Stomach (tissue), 9 donors: Measurements from ENCODE around the gene ADAMTS12. TPM values are rescaled to one million over a fixed set of nuclear protein-coding genes. Genes with fewer than 3 reads are reported as not detected.

ENCODE experiments used
- DNase-seq, 2 donors: peaks; one replicate each; pipeline versions ENCODE4 v3.0.0 to v3.0.0-alpha.2; 2013 to 2019
- H3K27ac ChIP-seq, 5 donors: fragments of 200-600 bp in 4 of 5; sonication (generic) in 4 of 5; one replicate each; pipeline ENCODE4 v1.5.1; 2013 to 2019; ENCODE audit warnings: mild to moderate bottlenecking in 1 of 5, moderate library complexity in 1 of 5
- H3K27me3 ChIP-seq, 3 donors: fragments of 200-600 bp; sonication (generic); one replicate each; pipeline ENCODE4 v1.5.1; 2017 to 2019; ENCODE audit warnings: mixed run types in 1 of 3
- H3K36me3 ChIP-seq, 4 donors: fragments of 200-600 bp; sonication (generic); 1 replicate in 3 of 4; 2 replicates in 1 of 4; pipeline ENCODE4 v1.5.1; 2016 to 2019
- H3K4me1 ChIP-seq, 4 donors: fragments of 200-600 bp; sonication (generic); one replicate each; pipeline ENCODE4 v1.5.1; 2016 to 2019
- H3K4me3 ChIP-seq, 4 donors: fragments of 200-600 bp; sonication (generic) in 3 of 4; one replicate each; pipeline ENCODE4 v1.5.1; 2016 to 2019; ENCODE audit warnings: mild to moderate bottlenecking in 1 of 4
- H3K9me3 ChIP-seq, 4 donors: fragments of 200-600 bp; sonication (generic); one replicate each; pipeline ENCODE4 v1.5.1; 2016 to 2019
- CTCF ChIP-seq, 7 experiments: fragments of 450-650 bp in 4 of 7; fragments of 200-600 bp in 3 of 7; sonication (generic) in 3 of 7; IDR thresholded peaks; one replicate each; pipeline ENCODE4 v1.5.1; 2016 to 2019; ENCODE audit warnings: antibody characterized with exemption in 7 of 7, control low read depth in 2 of 7, mild to moderate bottlenecking in 1 of 7
- EP300 ChIP-seq: sonication (generic); formaldehyde crosslinking; IDR thresholded peaks from one replicate; pipeline ENCODE4 v1.6.1; 2017; ENCODE audit warnings: antibody characterized with exemption
- POLR2A ChIP-seq, 4 donors: fragments of 450-650 bp; IDR thresholded peaks; one replicate each; pipeline ENCODE4 v1.6.1; 2016; ENCODE audit warnings: antibody characterized with exemption in 4 of 4, control low read depth in 2 of 4, mild to moderate bottlenecking in 1 of 4, moderate library complexity in 1 of 4
- POLR2AphosphoS5 ChIP-seq, 3 donors: sonication (generic); formaldehyde crosslinking; IDR thresholded peaks; one replicate each; pipeline ENCODE4 v1.6.1; 2016; ENCODE audit warnings: antibody characterized with exemption in 3 of 3
- WGBS, 5 donors: extraction: QIAGEN DNeasy Blood & Tissue Kit in 3 of 5; methylation state at CpG; one replicate each; pipeline versions ENCODE4 v1.1.5 to v1.1.7; 2013 to 2018; 5-methylcytosine and 5-hydroxymethylcytosine counted together
- intact Hi-C: fragments of 100-400 bp; cut with DNase I; formaldehyde crosslinking; loops from one replicate; pipeline ENCODE4 v1.15.1; 2023; ENCODE audit warnings: low total_unique reads
- polyA plus RNA-seq, 3 donors: library from polyadenylated mRNA; stranded (reverse); fragments of 200-250 nt; gene quantifications; one replicate each; pipeline ENCODE4 v1.2.3, GENCODE V29; 2013
- total RNA-seq, 5 donors: library from RNA; depleted of rRNA; stranded (reverse); fragments of >200 nt; gene quantifications; one replicate each; pipeline versions ENCODE4 v1.1.0 to v1.2.3, GENCODE V29; 2014 to 2016
- donor health status: healthy with polysubstance abuse.
- donor health status: Bipolar disorder and iron deficiency.
- donor health status: healthy.

The ADAMTS12 gene
- total and polyA plus RNA-seq, 8 donors, result 0.14 to 17.1 (median 0.62) TPM; not detected in 1

GRCh38 chr5:33817301-33817700 lies 74.5 kb downstream of the ADAMTS12 start:
- no peak for DNase-seq
- TF ChIP-seq CTCF (IDR thresholded peaks at IDR 0.05) (no peak), POLR2AphosphoS5 (IDR thresholded peaks at IDR 0.05) (no peak), POLR2A (IDR thresholded peaks at IDR 0.05) (no peak), EP300 (no peak)
- Histone ChIP-seq H3K4me3 (no peak overlapping the region), H3K4me1 (no peaks in the 10 kb centered on the region), H3K27ac (no peak overlapping the region), H3K27me3 (no peaks in the 10 kb centered on the region), H3K9me3 (peaks cover 0 to 4% (median 0%) of the 10 kb centered on the region in 4 donors), H3K36me3 (no peaks in the 10 kb centered on the region)
- intact Hi-C loops, result no loop called here

- WGBS, 5 donors, result 14 to 35% (median 23%) methylated on average over 1 of the region's 1 CpG
Measured at GRCh38 chr5:33816791-33817190, 75.0 kb downstream of the ADAMTS12 start.

GRCh38 chr5:33812746-33813145 lies 79.0 kb downstream of the ADAMTS12 start:
- Histone ChIP-seq H3K4me1 (no peaks in the 10 kb centered on the region), H3K9me3 (no peaks in the 10 kb centered on the region), H3K4me3 (no peak overlapping the region), H3K36me3 (no peaks in the 10 kb centered on the region), H3K27me3 (no peaks in the 10 kb centered on the region), H3K27ac (no peak overlapping the region)
- no peak for DNase-seq
- WGBS, 5 donors, result 69 to 96% (median 91%) methylated on average over 4 of the region's 4 CpGs
- TF ChIP-seq CTCF (IDR thresholded peaks at IDR 0.05), result no peak
- intact Hi-C loops, result no loop called here

More at GRCh38 chr5:33816791-33817190, 75.0 kb downstream of the ADAMTS12 start:
- Histone ChIP-seq H3K4me1 (no peaks in the 10 kb centered on the region), H3K9me3 (peaks cover 0 to 4% (median 0%) of the 10 kb centered on the region in 4 donors), H3K27ac (no peak overlapping the region), H3K36me3 (no peaks in the 10 kb centered on the region), H3K4me3 (no peak overlapping the region), H3K27me3 (no peaks in the 10 kb centered on the region)
- no peak for TF ChIP-seq EP300
- TF ChIP-seq CTCF (IDR thresholded peaks at IDR 0.05), result no peak
- TF ChIP-seq POLR2A (IDR thresholded peaks at IDR 0.05), result no peak
- intact Hi-C loops, result no loop called here
- no peak for DNase-seq

- Histone ChIP-seq H3K36me3 (no peaks in the 10 kb centered on the region), H3K4me3 (no peak overlapping the region), H3K27me3 (no peaks in the 10 kb centered on the region), H3K4me1 (no peaks in the 10 kb centered on the region), H3K9me3 (no peaks in the 10 kb centered on the region), H3K27ac (peak overlapping the region in 2 of 5 donors; percentile 14 to 35)
- intact Hi-C loops, result no loop called here
- WGBS, 5 donors, result 62 to 83% (median 74%) methylated on average over 3 of the region's 3 CpGs
- TF ChIP-seq EP300 (no peak), POLR2A (IDR thresholded peaks at IDR 0.05) (no peak), CTCF (IDR thresholded peaks at IDR 0.05) (no peak), POLR2AphosphoS5 (IDR thresholded peaks at IDR 0.05) (no peak)
- DNase-seq, result peak in 1 of 2 donors; percentile 37
Measured at GRCh38 chr5:33810491-33811120, 81.2 kb downstream of the ADAMTS12 start.
